Peyer's patch (tissue), 4 donors: Measurements from ENCODE around the gene MARCHF6. TPM values are rescaled to one million over a fixed set of nuclear protein-coding genes. Genes with fewer than 3 reads are reported as not detected.

ENCODE experiments used
- DNase-seq, 3 donors: peaks; one replicate each; pipeline ENCODE4 v3.0.0-alpha.2; 2017 to 2019
- H3K27ac ChIP-seq, 4 donors: fragments of 200-600 bp; sonication (generic); one replicate each; pipeline ENCODE4 v1.5.1; 2016 to 2019
- H3K27me3 ChIP-seq, 2 donors: fragments of 200-600 bp; sonication (generic); one replicate each; pipeline ENCODE4 v1.5.1; 2019
- H3K36me3 ChIP-seq, 3 donors: fragments of 200-600 bp; sonication (generic); one replicate each; pipeline ENCODE4 v1.5.1; 2016 to 2019
- H3K4me1 ChIP-seq, 4 donors: fragments of 200-600 bp; sonication (generic); one replicate each; pipeline ENCODE4 v1.5.1; 2016 to 2019
- H3K4me3 ChIP-seq, 4 donors: fragments of 200-600 bp; sonication (generic); 1 replicate in 3 of 4; 2 replicates in 1 of 4; pipeline ENCODE4 v1.5.1; 2016 to 2019; ENCODE audit warnings: mild to moderate bottlenecking in 1 of 4
- H3K9me3 ChIP-seq, 4 donors: fragments of 200-600 bp; sonication (generic); one replicate each; pipeline ENCODE4 v1.5.1; 2016 to 2019; ENCODE audit warnings: mild to moderate bottlenecking in 1 of 4
- POLR2A ChIP-seq, 2 donors: fragments of 450-650 bp; IDR thresholded peaks; one replicate each; pipeline ENCODE4 v1.5.1; 2017; ENCODE audit warnings: antibody characterized with exemption in 2 of 2, mild to moderate bottlenecking in 2 of 2, moderate library complexity in 2 of 2
- total RNA-seq, 4 donors: library from RNA; depleted of rRNA; stranded (reverse); fragments of >200 nt; gene quantifications; one replicate each; pipeline ENCODE4 v1.1.0, GENCODE V29; 2016
- TF ChIP-seq, protein P1 (sequence below), 6 experiments: fragments of 450-650 bp in 4 of 6; fragments of 200-600 bp in 2 of 6; sonication (generic) in 1 of 6; IDR thresholded peaks; one replicate each; pipeline ENCODE4 v1.5.1; 2017 to 2019; ENCODE audit warnings: antibody characterized with exemption in 6 of 6, mild to moderate bottlenecking in 3 of 6, moderate library complexity in 1 of 6

The MARCHF6 gene
- total RNA-seq, 4 donors from 2014 or later, result 88.3 to 228 (median 174) TPM

- DNase-seq, result no peak
- no peaks in the 10 kb centered on the region for H3K36me3 ChIP-seq
- H3K27me3 ChIP-seq, result no peaks in the 10 kb centered on the region
- peak overlapping the region; percentile 77 to 99 (median 92) for H3K4me3 ChIP-seq
- TF ChIP-seq POLR2A (IDR thresholded peaks at IDR 0.05), result peak; percentile 46 to 51
- TF ChIP-seq, protein P1, sequence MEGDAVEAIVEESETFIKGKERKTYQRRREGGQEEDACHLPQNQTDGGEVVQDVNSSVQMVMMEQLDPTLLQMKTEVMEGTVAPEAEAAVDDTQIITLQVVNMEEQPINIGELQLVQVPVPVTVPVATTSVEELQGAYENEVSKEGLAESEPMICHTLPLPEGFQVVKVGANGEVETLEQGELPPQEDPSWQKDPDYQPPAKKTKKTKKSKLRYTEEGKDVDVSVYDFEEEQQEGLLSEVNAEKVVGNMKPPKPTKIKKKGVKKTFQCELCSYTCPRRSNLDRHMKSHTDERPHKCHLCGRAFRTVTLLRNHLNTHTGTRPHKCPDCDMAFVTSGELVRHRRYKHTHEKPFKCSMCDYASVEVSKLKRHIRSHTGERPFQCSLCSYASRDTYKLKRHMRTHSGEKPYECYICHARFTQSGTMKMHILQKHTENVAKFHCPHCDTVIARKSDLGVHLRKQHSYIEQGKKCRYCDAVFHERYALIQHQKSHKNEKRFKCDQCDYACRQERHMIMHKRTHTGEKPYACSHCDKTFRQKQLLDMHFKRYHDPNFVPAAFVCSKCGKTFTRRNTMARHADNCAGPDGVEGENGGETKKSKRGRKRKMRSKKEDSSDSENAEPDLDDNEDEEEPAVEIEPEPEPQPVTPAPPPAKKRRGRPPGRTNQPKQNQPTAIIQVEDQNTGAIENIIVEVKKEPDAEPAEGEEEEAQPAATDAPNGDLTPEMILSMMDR (IDR thresholded peaks at IDR 0.05), result no peak
- peaks cover 0 to 26% (median 6%) of the 10 kb centered on the region in 4 donors for H3K4me1 ChIP-seq
- H3K27ac ChIP-seq, result peak overlapping the region; percentile 98 to 100 (median 98)
- no peaks in the 10 kb centered on the region for H3K9me3 ChIP-seq
These were observed 1.8 kb downstream of the MARCHF6 start for GRCh38 chr5:10355071-10355889.

DNA sequence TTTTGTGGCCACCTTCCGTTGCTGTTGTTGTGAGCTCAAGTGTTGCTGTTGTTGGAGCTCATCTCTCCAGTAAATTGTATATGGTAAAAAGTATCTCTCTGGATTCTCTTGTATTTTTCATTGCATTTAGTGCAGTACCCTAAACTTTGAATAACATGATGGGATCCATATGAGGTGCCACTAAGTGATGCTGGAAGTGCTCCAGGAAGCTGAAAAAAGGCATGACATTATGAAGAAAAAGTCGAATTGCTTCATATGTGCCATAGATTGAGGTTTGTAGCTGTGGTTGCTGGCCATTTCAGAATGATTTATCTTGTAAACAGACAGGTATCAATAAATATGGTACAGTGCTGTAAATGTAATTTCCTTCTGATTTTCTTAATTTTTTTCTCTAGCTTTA is 5.5 kb downstream of the MARCHF6 start:
- H3K36me3 ChIP-seq, result no peaks in the 10 kb centered on the region
- H3K27me3 ChIP-seq, result no peaks in the 10 kb centered on the region
- no peak for DNase-seq
- H3K27ac ChIP-seq, result no peak overlapping the region
- H3K4me1 ChIP-seq, result peaks cover 0 to 29% (median 6%) of the 10 kb centered on the region in 4 donors
- no peak overlapping the region for H3K4me3 ChIP-seq
- no peaks in the 10 kb centered on the region for H3K9me3 ChIP-seq
- TF ChIP-seq POLR2A (IDR thresholded peaks at IDR 0.05), result no peak
- TF ChIP-seq, protein P1 (IDR thresholded peaks at IDR 0.05), result no peak

- no peak for DNase-seq
- Histone ChIP-seq H3K4me3 (no peak overlapping the region), H3K4me1 (peaks cover 0 to 30% (median 6%) of the 10 kb centered on the region in 4 donors), H3K27ac (no peak overlapping the region), H3K9me3 (no peaks in the 10 kb centered on the region), H3K36me3 (no peaks in the 10 kb centered on the region), H3K27me3 (no peaks in the 10 kb centered on the region)
- TF ChIP-seq POLR2A (IDR thresholded peaks at IDR 0.05), result no peak
- TF ChIP-seq, protein P1 (IDR thresholded peaks at IDR 0.05), result no peak
These were observed 7.2 kb downstream of the MARCHF6 start for GRCh38 chr5:10360686-10361085.

DNA sequence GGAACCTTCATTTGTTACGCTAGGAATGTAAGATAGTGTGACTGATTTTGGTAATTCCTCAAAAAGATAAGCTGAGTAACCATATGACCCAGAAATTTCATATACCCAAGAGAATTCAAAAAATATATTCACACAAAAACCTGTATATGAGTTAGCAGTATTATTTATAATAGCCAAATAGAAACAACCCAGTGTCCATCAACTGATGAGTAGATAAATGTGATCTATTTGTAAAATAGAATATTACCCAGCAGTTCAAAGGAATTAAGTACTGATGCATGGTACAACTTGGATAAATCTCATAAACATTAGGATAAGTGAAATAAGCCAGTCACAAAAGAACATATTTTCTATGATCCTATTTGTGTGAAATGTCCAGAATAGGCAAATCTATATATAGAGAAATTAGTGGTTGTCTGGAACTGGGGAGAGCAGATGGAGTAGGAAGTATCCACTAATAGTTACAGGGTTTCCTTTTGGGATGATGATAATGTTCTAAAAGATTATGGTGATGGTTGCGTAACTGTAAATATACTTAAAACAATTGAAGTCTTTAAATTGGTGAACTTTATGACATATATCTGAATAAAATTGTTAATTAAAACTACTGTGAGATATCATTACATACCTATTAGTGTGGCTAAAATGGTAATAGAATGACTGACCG is 10.2 kb downstream of the MARCHF6 start:
- peaks cover 0 to 27% (median 0%) of the 10 kb centered on the region in 4 donors for H3K4me1 ChIP-seq
- no peak for DNase-seq
- TF ChIP-seq, protein P1 (IDR thresholded peaks at IDR 0.05), result no peak
- TF ChIP-seq POLR2A (IDR thresholded peaks at IDR 0.05), result no peak
- H3K36me3 ChIP-seq, result no peaks in the 10 kb centered on the region
- no peak overlapping the region for H3K4me3 ChIP-seq
- H3K27ac ChIP-seq, result no peak overlapping the region
- no peaks in the 10 kb centered on the region for H3K27me3 ChIP-seq
- no peaks in the 10 kb centered on the region for H3K9me3 ChIP-seq

GRCh38 chr5:10364186-10364689 is 10.7 kb downstream of the MARCHF6 start:
- Histone ChIP-seq H3K4me3 (no peak overlapping the region), H3K36me3 (no peaks in the 10 kb centered on the region), H3K27me3 (no peaks in the 10 kb centered on the region), H3K4me1 (peaks cover 0 to 27% (median 0%) of the 10 kb centered on the region in 4 donors), H3K9me3 (no peaks in the 10 kb centered on the region), H3K27ac (no peak overlapping the region)
- DNase-seq, result no peak
- TF ChIP-seq, protein P1 (IDR thresholded peaks at IDR 0.05), result peak in 4 of 6 experiments; percentile 15 to 58 (median 42)
- no peak for TF ChIP-seq POLR2A (IDR thresholded peaks at IDR 0.05)
